K562 (cell line): Measurements from ENCODE around the gene EID2. TPM values are rescaled to one million over a fixed set of nuclear protein-coding genes. Genes with fewer than 3 reads are reported as not detected.
A peak's percentile ranks its signal among the peaks of the same experiment; 100 is the strongest.

ENCODE experiments used
- ATAC-seq: fragments of 200-7000 bp; cut with Tn5 transposase; 3 replicates; pipeline ENCODE4 v1.9.1; 2020; ENCODE audit warnings: moderate library complexity
- BruUV-seq: library from RNA; stranded (reverse); fragments of 400-500 nt; replicated peaks from 2 replicates; lab custom pipeline; 2021; lab: Mats Ljungman, UMichigan
- CTCF ChIA-PET: fragments of 300-600 bp; formaldehyde crosslinking; extraction: SDS; loops from one replicate; lab custom pipeline; 2021; ENCODE audit warnings: low intra/inter-chr PET ratio; lab: Yijun Ruan, JAX
- POLR2A ChIA-PET: fragments of 300-600, 350-650 bp; sonication (Branson Sonifier 250); formaldehyde crosslinking; extraction: SDS; loops from one replicate; lab custom pipeline; 2021; ENCODE audit warnings: antibody characterized with exemption, inconsistent platforms; lab: Yijun Ruan, JAX
- DNase-seq, 4 experiments: peaks; one replicate each; pipeline versions ENCODE4 v3.0.0 to v3.0.0-alpha.2; 2011 to 2018; ENCODE audit warnings: low spot score in 3 of 4, mixed read lengths in 3 of 4; ENCODE audit errors: extremely low read depth in 1 of 4
- FAIRE-seq: peaks from 2 replicates; lab custom pipeline; 2011; peaks lifted over from hg19 to GRCh38; lab: Jason Lieb, UNC
- H2AFZ ChIP-seq: 2 replicates; pipeline ENCODE4 v1.6.0; 2011; ENCODE audit warnings: low read depth, low read length, control low read depth, inconsistent platforms
- H3K27ac ChIP-seq: fragments of 200-600 bp; 3 replicates; pipeline ENCODE4 v1.8.0; 2011; ENCODE audit warnings: low read depth, mild to moderate bottlenecking, control low read depth, inconsistent platforms, low read length, moderate library complexity, mixed read lengths; ENCODE audit errors: extremely low read depth
- H3K27me3 ChIP-seq, 2 experiments: fragments of 300-600 bp in 1 of 2; 2 replicates in 1 of 2; 3 replicates in 1 of 2; pipeline versions ENCODE4 v1.6.0 to v1.8.0; 2011; ENCODE audit warnings: inconsistent platforms in 2 of 2, low read length in 2 of 2, mild to moderate bottlenecking in 1 of 2, mixed read lengths in 1 of 2, moderate library complexity in 1 of 2; ENCODE audit not compliant: control insufficient read depth in 2 of 2, insufficient read depth in 2 of 2
- H3K36me3 ChIP-seq: fragments of 300-600 bp; 3 replicates; pipeline ENCODE4 v1.8.0; 2011; ENCODE audit warnings: mild to moderate bottlenecking, low read length, inconsistent platforms; ENCODE audit not compliant: control insufficient read depth, insufficient read depth
- H3K4me1 ChIP-seq, 2 experiments: fragments of 200-600 bp in 1 of 2; replicated peaks in 1 of 2; 2 replicates in 1 of 2; 3 replicates in 1 of 2; pipeline versions ENCODE4 v1.5.1 to v1.8.0; 2011; ENCODE audit warnings: inconsistent platforms in 2 of 2, low read length in 2 of 2, mild to moderate bottlenecking in 1 of 2, mixed read lengths in 1 of 2, moderate library complexity in 1 of 2; ENCODE audit not compliant: control insufficient read depth in 2 of 2, insufficient read depth in 2 of 2
- H3K4me2 ChIP-seq: 2 replicates; pipeline ENCODE4 v1.6.1; 2011; ENCODE audit warnings: low read length, control low read depth, inconsistent platforms, mixed read lengths; ENCODE audit not compliant: insufficient read depth
- H3K4me3 ChIP-seq: fragments of 200-600 bp; sonication (generic), shearing (Covaris generic); 2 replicates; pipeline ENCODE4 v1.5.1; 2016; ENCODE audit warnings: control low read depth, inconsistent platforms
- H3K79me2 ChIP-seq: fragments of 200-600 bp; 3 replicates; pipeline ENCODE4 v1.8.0; 2011; ENCODE audit warnings: low read length, inconsistent platforms; ENCODE audit not compliant: control insufficient read depth, insufficient read depth
- H3K9ac ChIP-seq, 2 experiments: 2 replicates each; pipeline versions ENCODE4 v1.6.0 to v1.6.1; 2011; ENCODE audit warnings: low read depth in 2 of 2, low read length in 2 of 2, control low read depth in 1 of 2, inconsistent platforms in 1 of 2, mild to moderate bottlenecking in 1 of 2, mixed read lengths in 1 of 2; ENCODE audit not compliant: insufficient read depth in 1 of 2
- H3K9me1 ChIP-seq: one replicate; pipeline ENCODE4 v1.6.0; 2011; ENCODE audit warnings: inconsistent platforms, mild to moderate bottlenecking, low read length, moderate library complexity; ENCODE audit not compliant: control insufficient read depth, insufficient read depth
- H3K9me3 ChIP-seq: replicated peaks from 2 replicates; pipeline ENCODE4 v1.5.1; 2011; ENCODE audit warnings: low read depth, low read length, inconsistent platforms; ENCODE audit not compliant: control insufficient read depth, insufficient read depth
- H4K20me1 ChIP-seq: replicated peaks from 2 replicates; pipeline ENCODE4 v1.6.1; 2011; ENCODE audit warnings: low read length, inconsistent platforms, mixed read lengths; ENCODE audit not compliant: control insufficient read depth, insufficient read depth
- PML ChIP-seq: IDR thresholded peaks from 2 replicates; pipeline ENCODE4 v1.6.1; 2012; ENCODE audit warnings: low read length, inconsistent platforms
- POLR2A ChIP-seq: fragments of 450-650 bp; conservative IDR thresholded peaks from 2 replicates; pipeline ENCODE4 v1.6.1; 2016
- RERE ChIP-seq: sonication (generic); formaldehyde crosslinking; IDR thresholded peaks from 2 replicates; pipeline ENCODE4 v1.8.0; 2023; ENCODE audit warnings: missing genetic modification reagents, mild to moderate bottlenecking, borderline replicate concordance
- WGBS: fragments of 100-300 bp; shearing (Covaris generic); methylation state at CpG from one replicate; pipeline ENCODE4 v1.1.6; 2016; ENCODE audit warnings: low coverage, mixed read lengths; ENCODE audit not compliant: insufficient coverage; ENCODE audit errors: missing lambda C conversion rate; 5-methylcytosine and 5-hydroxymethylcytosine counted together
- in situ Hi-C: fragments of 300-500 bp; cut with MboI; formaldehyde crosslinking; loops from 4 replicates; pipeline ENCODE4 v1.15.0; 2018; ENCODE audit warnings: inconsistent platforms, mixed read lengths
- intact Hi-C: fragments of 100-400 bp; cut with micrococcal nuclease; formaldehyde crosslinking; loops from 2 replicates; pipeline ENCODE4 v1.14.2; 2022
- polyA plus RNA-seq, 8 experiments: library from polyadenylated mRNA; depleted of rRNA in 4 of 8; stranded (reverse) in 5 of 8; unstranded in 3 of 8; fragments of >200 nt; fragmentation: Nextera tagmentation in 2 of 8; fragmentation: Illumina TruSeq in 1 of 8; extraction: Ambion mirVana in 2 of 8; extraction: Trizol in 1 of 8; gene quantifications; 2 replicates each; pipeline versions ENCODE4 v1.2.1 to v1.2.3, GENCODE V29; 2011 to 2014; ENCODE audit warnings: inconsistent platforms in 1 of 8, missing spikeins in 1 of 8
- total RNA-seq, 7 experiments: library from RNA; depleted of rRNA in 6 of 7; stranded (reverse); fragments of >200 nt in 6 of 7; fragmentation: Illumina TruSeq in 2 of 7; extraction: Trizol in 2 of 7; gene quantifications; 2 replicates each; pipeline versions ENCODE4 v1.2.1 to v1.2.3, GENCODE V29; 2011 to 2021; ENCODE audit warnings: low replicate concordance in 1 of 7

The EID2 gene
- total and polyA plus RNA-seq, 9 of the 15 experiments (the other 6 are each of a cell fraction or from before 2014, with no cell fraction given): 2.5 to 18.5 (median 11.3) TPM

DNA sequence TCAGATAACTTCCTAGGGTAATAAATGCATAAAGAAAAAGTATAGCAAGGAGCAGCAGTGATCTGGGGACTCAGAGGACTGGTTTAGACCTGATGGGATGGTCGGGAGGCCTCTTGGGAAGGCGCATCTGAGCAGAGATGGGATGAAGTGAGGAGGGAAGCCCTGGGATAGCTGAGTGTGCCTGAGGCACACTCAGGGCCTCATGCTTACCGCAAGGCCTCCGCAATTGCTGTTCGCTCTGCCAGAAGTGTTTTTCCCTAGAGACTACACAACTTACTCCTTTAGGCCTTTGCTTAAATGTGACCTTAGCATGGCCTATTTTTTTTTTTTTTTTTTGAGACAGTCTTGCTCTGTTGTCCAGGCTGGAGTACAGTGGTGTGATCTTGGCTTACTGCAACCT is 45.3 kb downstream of the EID2 start (continued):
- no peak for TF ChIP-seq RERE

GRCh38 chr19:39492788-39493187 is 47.2 kb downstream of the EID2 start:
- H3K9ac ChIP-seq: no peak overlapping the region
- no peak for FAIRE-seq
- no peak overlapping the region for H3K27ac ChIP-seq
- no peaks in the 10 kb centered on the region for H4K20me1 ChIP-seq
- no TSS peak for BruUV-seq
- H3K4me3 ChIP-seq: no peak overlapping the region
- peaks cover 42% of the 10 kb centered on the region; the same call in 2 of the 3 replicates for H3K36me3 ChIP-seq
- ATAC-seq: no peak; the same call in 2 of the 3 replicates
- no peak for TF ChIP-seq PML
- 0 out of 2 replicates have a peak, but pooled peaks have one; percentile 0 for TF ChIP-seq POLR2A
- 53% methylated on average over 2 of the region's 3 CpGs for WGBS
- no peaks in the 10 kb centered on the region for H3K9me3 ChIP-seq
- H3K27me3 ChIP-seq: no peaks in the 10 kb centered on the region
- H3K4me2 ChIP-seq: no peak overlapping the region
- CTCF ChIA-PET: no interaction called here
- DNase-seq: no peak
- POLR2A ChIA-PET: interaction anchor here (0.6 to 1.2 kb wide), 4 partner anchors 9 to 57 kb away, joined by 3 to 6 read pairs (median 3); partner anchors contain the start of genes RPS16, SELENOV and TIMM50
- H2AFZ ChIP-seq: no peak overlapping the region
- in situ Hi-C loops: no loop called here
- H3K79me2 ChIP-seq: no peaks in the 10 kb centered on the region
- H3K9me1 ChIP-seq: no peaks in the 10 kb centered on the region
- intact Hi-C loops: no loop called here
- H3K4me1 ChIP-seq: peaks cover 0 to 6% of the 10 kb centered on the region in 2 experiments; a peak in 2 of 5 replicates
